Stimulated activated CD8-positive, alpha-beta memory T cell treated with anti-CD3 and anti-CD28 coated beads, Interleukin-7, amount 100 ng/mL, for 4 hours (primary cell): ENCODE data around the gene CST9L.

ENCODE experiments used
- DNase-seq, 2 donors: peaks; one replicate each; pipeline ENCODE4 v3.0.0-alpha.2; 2020; ENCODE audit warnings: low read depth in 2 of 2

Gene CST9L, protein sequence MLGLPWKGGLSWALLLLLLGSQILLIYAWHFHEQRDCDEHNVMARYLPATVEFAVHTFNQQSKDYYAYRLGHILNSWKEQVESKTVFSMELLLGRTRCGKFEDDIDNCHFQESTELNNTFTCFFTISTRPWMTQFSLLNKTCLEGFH

DNA sequence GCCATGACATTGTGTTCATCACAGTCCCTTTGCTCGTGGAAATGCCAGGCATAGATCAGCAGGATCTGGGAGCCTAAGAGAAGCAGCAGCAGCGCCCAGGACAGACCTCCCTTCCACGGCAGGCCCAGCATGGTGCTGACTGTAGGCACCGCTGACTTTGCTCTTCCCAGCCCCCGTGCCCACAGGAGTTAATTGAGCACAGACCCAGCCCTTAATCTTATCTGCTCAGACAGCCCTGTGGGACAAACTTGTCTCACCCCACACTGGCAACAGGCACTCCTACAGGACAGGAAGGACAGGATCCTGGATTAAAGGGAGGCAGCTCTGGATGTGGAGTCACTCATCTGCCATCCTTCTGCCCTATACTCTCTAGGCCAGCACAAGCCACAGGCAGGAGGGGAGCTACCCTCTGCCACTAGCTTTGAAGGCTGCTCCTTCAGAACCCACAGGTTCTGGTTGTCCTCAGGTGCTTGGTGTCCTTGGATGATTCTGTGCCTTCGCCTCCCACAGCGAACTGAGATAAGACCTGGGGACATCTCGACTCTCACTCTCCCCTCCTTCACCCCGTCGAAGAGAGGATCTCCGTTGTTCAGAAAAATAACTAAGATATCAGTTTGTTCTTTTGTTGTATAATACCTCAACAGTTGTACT is at the start of gene CST9L:
Gene CST9L, minus strand, starts transcription at position 165 of the 651 bp plus-strand sequence. Its CDS starts 34 bp downstream, at position 131.
- no peak for DNase-seq

DNA sequence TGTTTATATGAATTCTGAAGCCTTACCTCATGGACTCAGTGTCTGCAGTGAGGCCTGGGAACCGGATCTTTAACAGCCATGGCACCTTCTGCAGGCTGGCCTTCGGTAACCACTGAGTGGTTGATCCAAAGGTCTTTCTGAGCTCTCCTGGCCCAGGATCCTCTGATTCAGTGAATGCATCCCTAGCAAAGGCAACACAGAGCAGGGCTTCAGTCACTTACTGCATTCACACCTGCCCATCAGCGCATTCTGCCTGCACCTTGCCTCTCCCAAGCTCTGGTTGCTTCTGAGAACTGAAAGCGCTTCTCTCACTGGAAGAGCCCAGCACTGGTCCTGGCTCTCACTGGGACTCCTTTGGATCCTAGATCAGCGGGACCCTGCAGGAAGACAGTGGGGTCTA is 45.9 kb upstream of the CST9L start:
- DNase-seq: no peak

DNA sequence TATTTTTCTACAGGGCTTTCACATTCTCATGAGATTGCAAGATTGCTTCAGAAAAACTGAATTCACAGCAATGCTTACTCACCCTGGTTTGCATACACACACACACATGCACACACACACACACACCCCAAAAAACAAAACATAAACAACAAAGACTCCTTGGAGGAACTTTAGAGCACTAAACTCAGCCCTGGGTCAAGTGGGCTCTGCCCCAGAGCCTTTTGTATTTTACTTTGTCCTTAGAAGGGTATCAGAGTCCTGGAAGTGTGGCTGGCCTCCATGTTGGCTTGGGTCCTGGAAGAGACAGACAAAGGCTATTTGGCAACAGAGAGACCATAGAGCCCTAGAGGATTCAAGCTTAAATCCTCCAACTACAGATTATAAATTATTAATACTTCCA is 45.4 kb upstream of the CST9L start:
- no peak for DNase-seq

DNA sequence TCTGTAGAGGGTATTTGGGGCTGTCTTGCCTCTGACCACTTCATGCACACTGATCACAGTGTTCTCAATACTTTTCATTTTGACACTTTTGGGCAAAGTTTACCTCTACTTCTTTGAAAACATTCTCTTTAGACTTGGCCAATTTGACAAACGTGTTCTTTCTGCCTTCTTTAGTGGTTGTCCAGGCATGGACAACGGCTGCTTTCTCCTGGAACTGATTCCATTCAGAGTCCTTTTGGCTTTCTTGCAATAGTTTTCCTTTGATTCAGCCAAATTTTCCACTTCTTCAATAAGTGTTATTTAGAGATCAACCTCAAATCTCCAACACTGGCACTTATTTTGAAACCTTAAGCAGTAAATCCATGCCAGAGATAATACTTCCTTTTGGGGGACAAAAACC is 44.1 kb upstream of the CST9L start:
- no peak for DNase-seq

DNA sequence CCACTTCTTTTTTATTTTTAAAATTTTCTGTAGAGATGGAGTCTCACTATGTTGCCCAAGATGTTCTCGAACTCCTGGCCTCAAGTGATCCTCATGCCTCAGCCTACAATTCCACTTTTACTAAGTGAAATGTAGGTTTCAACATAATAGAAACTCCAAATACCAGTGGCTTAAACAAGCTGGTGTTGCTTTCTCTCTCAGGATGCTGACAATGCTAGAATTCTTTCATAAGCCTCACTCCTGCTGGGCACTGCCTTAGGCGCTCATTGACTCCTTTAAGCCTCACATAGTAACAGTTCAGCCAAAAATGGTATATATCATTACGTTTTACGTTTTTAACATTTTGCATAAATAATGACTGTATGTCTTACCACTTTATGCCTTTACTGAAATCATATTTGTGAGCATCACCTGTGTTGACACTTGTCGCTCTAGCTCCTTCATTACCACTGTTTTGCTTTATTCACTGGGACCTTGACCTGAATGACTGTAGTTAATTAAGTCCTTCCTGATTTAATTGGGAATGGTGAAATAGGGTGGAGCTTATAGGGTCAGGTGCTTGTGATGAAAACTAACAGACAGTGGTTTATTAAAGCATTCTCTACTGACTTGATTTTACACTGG is 41.3 kb upstream of the CST9L start:
- no peak for DNase-seq

DNA sequence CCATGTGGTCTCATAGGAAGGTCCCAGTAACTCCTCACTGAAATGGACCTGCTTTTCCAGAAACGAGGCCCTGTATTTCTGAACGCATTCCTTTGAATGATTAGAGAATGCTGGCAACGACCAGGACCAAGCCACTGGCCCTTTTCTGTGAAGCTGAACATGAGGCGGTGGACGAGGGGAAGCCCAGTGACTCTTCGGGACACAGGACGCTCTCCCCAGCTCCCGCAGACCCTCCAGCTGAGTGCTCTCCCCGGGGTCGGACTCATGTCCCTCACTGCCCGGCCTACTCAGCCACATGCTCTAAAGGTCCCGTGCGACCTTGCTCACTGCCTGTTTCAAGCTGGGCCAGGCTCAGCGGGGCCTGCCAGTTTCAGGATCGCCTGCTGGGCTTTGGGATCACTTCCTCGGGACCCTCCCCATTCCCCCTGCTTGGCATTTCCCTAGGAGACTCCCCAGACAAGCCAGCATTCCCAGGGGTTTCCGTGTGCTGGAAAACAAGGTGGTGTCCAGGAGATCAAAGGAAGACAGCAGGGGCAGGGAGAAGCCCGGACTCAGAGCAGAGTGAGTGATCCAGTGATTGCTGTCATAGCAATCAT is 40.1 kb upstream of the CST9L start:
- DNase-seq: no peak

DNA sequence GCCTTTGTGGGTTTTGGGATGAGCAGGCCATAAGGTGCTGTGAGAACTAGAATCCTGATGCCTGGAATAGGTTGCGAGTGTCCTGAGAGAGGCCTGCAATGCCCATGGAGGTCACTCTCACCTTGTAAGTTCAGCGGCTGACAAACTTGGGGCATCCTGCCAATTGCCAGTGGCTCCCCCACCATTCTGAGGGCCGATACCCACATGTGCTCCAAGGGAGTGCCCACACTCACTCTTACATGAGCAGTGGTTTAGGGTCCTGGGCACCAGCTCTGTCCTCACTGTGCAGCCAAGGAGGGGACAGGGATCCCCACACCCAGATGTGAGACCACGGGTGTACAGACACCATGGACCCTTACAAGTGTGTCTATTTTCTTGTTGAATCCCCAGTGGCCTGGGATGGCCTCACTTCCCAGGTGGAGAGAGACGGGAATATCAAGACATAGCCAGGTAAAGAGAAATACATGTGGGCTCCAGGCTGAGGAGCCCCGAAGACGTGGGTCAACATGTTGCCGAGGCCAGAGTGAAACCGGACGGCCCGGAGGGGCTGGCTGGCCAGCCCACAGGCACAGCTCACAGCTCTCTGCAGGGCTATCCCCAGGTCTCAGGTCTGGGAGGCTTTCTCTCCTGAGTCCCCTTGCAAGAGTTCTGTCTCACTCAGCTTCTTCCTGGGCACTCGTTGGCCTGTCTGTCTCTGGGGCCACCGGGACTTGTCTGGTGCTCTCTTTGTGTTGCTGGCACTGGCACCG is 39.4 kb upstream of the CST9L start:
- DNase-seq: no peak

DNA sequence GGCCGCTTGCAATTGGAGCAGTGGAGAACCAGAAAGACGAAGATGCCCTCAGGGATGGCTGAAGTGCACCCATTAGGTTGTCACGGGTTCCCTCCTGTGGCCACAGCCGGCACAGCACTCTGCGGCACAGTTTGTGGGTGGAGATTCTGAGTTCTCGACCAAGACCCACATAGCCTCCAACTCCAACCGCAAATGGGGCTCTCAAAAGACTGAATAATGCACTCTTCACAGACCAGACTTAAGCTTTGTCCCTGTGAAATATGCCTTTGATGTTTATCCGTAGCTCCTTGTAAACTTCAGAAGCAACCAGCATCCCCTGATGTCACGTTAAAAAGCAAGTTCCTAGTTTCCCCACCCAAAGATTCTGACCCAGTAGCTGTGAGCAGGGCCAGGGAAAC is 38.4 kb upstream of the CST9L start:
- DNase-seq: peak; percentile 26 to 31

DNA sequence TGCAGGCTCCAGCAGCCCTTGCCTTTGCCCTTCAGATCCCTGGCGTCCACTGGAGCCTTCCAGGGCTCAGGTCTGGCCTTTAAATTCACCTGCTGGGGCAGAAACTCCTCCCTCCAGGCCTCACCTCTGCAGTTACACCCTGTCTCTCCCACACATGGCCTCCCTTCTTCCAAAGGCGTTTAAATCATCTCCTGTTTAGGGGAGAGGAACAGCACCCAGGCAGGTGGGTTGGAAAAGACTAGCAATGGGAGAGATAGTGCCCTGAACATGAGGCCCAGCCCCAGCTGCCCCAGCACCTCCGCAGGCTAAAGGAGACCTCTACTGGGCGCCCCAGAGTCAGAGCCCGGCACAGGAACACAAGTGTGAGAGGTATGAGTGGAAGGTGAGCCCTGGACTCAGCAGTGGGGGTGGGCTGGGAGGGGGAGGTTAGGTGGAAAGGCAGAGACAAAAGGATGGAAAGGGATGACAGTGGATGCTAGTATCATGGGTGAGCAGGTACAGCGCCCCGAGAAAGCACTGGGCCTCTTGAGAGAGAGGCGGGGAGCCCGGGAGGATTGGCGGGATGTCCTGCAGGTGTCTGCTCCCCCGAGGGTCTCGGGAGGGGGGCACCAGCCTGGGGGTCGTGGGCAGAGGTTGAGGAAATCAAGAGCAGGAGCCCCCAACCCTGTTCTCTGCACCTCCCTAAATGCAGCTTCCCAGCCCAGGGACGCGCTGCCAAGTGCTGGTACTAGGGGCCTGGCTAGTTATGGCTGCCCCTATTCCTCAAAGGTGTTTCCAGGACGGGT is 37.8 kb upstream of the CST9L start, which contains the start of gene CST9:
Gene CST9, minus strand, starts transcription at position 51 of the 785 bp plus-strand sequence. CDS start 53 bp downstream, outside the sequence.
- no peak for DNase-seq

DNA sequence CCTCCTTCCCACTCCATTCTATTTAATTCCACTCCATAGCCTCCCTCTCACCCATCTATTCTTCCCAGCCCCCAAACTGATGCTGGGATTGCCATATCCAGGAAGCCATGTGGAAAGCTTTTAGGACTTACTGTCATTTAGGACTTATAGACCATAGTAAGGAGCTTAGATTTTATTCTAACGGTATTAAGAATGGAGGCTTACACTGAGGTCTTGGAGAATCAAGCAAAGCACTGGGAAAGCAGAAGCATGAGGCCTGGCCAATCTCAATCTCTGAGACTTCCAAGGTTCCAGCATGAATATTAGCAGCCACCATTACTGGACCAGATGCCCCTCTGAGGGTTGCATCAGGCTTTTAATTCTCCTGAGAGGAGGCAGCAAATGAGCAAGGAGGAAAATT is 36.0 kb upstream of the CST9L start:
- DNase-seq: no peak

DNA sequence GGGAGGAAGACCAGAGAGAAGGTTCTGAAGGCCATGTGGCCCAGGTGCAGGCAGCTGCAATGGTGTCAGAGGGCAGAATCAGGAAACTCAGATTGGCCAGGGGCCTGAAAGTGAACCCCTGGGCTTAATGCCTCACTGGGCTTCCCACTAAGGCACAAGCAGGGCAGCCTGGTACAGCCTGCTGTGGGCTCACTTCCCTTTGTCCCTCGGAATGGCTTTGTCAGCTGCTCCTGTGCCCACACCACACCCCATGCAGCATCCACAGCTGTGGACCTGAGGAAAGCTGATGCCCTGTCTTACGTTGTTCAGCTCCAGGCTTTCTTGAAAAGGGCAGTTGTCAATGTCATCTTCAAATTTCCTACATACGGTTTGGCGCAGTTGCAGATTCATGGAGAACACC is 35.0 kb upstream of the CST9L start:
- DNase-seq: no peak

DNA sequence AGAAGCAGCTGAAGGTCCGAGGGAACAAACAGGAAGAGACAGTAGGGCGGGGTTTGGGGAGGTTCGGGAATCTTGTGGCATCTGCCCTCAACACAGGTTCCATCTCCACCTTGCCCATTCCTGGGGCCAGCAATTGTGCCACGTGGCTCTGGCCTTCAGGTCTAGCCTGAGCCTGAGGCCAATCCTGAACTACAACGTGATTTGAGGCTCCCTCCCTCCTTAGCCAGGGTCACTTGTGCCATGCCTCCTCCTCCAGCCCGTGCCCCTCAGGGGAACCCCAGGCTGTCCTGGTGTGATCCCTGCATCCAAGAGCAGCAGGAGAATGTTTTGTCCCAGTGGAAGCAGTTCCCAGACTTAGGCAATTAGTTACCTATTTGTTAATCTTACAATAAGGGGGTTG is 34.4 kb upstream of the CST9L start:
- no peak for DNase-seq

DNA sequence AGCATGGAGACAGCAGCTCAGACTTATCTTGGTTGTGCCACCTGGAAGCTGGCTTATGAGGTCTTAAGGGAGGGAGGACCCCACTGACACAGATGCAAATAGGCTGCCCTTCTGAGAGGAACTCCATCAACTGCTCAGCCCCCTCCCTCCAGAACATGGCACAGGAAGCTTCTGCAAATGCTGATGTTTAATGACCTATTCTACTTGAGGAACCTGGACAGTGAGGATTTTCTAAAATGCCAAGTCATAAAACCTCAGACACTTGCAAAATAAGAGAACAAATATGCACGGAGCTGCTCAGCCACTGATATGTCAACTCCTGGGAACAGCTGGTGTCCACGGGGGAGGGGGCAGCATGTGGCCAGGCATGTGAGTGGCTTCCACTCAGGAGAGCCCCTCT is 34.0 kb upstream of the CST9L start:
- no peak for DNase-seq

DNA sequence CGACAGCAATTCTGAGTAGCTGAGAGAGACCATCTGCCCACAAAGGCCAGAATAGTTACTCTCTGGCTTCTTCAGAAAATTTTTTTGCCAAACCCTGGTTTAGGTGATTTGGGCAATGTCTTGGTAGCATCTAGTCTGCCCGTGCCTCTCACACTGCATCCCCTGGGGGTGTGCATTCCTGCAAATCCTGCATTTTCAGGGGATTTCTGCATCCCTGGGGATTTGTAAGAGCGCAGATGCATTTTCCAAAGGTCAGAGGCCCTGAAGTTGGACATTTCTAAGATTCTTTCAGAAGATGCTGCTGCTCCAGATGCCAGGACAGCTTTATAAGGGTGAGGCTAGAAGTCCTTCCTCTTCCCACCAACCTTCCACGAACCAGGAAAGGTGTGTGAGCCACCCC is 33.4 kb upstream of the CST9L start:
- no peak for DNase-seq

DNA sequence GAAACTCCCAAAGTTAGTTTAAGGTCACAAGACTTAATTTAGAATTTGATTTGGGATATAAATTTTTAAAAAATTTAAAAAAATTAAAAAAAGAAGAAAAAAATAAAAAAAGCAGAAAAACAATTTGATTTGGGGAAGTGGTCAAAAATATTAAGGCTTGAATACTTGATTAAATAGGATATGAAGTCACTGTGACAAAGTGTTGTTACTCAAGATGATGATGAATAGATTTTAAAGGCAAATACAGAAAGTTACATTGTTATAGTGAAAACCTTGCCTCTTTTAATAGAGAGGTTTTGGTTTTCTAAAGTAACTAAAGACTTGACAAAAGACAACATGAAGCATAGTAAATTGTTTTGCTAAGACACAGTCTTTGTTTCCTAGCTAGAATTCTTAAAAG is 30.2 kb upstream of the CST9L start:
- DNase-seq: no peak

DNA sequence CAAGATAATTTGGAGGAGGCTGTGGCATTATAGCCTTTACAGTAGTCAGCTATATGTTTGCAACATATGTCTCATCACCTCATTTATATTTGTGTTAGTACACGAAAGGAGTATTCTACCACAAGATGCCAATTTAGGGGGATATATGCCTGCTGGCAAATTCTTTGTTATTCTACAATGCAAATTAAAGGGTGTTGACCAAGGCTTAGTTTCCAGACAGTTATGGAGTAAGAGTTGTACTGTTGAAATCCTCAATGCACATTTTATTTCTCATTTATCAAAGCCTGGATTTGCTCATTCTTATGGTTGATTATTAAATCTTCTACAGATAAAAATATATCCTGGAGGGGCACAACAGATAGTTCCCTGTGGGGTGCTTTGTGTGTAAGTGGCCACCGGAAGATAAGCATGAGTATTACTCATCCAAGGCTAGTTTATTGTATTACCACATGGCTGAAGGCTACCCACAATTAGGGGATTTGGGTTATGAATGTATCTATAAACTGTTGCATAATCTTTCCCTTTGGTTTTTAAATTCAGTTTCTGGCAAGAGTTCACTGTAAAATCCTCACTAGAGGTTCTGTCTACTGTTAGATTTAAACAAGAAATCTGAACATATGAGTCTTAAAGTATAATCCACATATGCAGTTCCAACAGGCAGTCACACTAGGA is 28.4 kb upstream of the CST9L start:
- DNase-seq: no peak

DNA sequence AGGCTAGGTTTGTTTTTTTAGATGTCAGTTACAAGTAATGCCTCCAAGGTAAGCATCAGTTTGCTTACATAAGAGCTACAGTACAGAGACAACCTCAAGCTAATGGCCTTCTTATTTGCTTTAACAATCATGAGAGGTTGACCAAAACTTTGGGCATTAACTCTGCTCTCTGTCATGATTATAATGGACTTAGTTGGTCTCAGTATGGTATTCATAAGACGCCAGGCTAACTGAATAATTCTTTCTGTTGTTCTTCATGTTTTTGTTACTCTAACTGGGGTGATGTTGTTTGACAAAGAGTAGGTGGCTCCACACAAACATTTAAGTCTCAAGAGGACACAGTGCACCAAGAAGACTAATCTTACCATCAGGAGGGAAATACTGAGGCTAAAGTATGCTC is 27.7 kb upstream of the CST9L start:
- DNase-seq: no peak

DNA sequence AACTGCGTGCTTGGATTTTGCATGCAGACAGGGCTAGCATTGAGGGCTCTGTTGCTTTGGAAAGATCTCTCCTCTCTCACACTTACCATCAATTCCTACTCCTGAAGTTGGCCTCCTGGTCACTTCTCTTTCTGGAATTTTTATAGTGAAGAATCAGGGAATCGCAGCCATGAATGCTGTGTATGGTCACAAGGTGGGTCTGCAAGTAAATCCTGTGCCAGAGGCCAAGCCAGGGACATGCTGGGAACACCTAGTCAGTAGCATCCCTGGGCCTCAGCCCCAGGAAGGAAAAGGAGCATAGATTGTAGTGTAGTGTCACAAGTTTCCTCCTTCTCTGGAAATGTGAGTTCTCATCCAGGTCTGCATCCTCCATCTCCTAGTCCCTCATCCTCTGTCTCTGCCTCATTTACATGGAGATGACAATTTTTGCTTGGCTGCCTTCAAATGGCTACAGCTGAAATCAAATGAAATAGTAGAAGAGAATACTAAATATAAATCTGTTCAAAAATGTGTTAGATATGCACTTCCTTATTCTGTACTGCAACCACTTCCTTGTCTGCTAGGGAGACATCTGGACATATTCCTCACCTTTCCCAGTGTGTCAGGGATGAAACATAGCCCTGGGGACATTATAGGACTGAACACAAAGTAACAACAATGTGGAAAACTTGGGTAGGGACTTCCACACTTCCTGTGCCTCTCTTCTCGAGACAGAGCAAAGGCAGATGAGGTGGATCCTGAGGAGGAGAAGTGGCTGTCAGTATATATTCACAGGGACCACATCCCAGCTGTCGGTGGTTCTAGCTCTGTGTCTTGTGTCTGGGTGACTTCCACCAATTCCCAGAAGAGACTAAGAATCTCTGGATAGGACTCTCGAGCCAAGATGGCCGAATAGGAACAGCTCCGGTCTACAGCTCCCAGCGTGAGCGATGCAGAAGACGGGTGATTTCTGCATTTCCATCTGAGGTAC is 20.4 kb upstream of the CST9L start:
- DNase-seq: no peak

DNA sequence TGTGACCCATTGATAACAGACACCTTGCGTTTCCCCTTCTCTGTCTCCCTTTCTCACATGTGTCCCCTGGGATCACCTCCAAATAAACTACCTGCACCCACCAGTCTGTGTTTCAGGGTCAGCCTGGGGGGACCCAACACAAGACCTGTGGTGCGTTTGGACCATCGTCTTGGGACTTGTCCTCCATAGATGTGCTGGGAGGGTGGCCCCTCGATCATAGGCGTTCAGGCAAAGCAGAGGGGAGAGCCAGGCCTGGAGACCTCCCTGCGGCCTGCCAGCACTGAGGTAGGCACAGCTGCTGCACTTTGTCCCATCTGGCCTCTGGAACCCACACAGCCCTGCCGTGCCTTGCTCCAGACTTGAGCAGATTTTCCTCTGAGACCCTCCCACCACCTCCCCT is 19.3 kb upstream of the CST9L start:
- DNase-seq: no peak
